Stimulated activated CD4-positive, alpha-beta T cell treated with anti-CD3 and anti-CD28 coated beads, TNF-alpha, amount 100 ng/mL, for 4 hours (primary cell): Measurements from ENCODE around the gene PPP4C.
"Not testable (repeated sequence)": the region's sequence is repeated elsewhere in the genome, so short reads cannot be mapped to it uniquely, and the experiment has no call there.

Experiments
- DNase-seq, 3 experiments: peaks; one replicate each; pipeline ENCODE4 v3.0.0-alpha.2; 2020; ENCODE audit warnings: low read depth in 3 of 3

Gene PPP4C

GRCh38 chr16:30096105-30096861, 20.5 kb downstream of the PPP4C start, which contains the start of gene YPEL3:
YPEL3 (minus strand) TSS chr16:30096213; CDS start chr16:30095482, 731 bp downstream.
- peak; percentile 75 to 79 (median 76) for DNase-seq

GRCh38 chr16:30096862-30097563, 21.2 kb downstream of the PPP4C start:
- no peak for DNase-seq

GRCh38 chr16:30104090-30104489, 28.3 kb downstream of the PPP4C start:
- DNase-seq: no peak

- DNase-seq: no peak
Measured at GRCh38 chr16:30104492-30104891, 28.7 kb downstream of the PPP4C start.

- no peak for DNase-seq
Measured at GRCh38 chr16:30108059-30108850, 32.5 kb downstream of the PPP4C start.

- DNase-seq: no peak
Measured at GRCh38 chr16:30110661-30111060, 34.9 kb downstream of the PPP4C start.

- DNase-seq: peak in 1 of 3 experiments; percentile 40
Measured at GRCh38 chr16:30112197-30113030, 36.6 kb downstream of the PPP4C start.

GRCh38 chr16:30113031-30113710, 37.4 kb downstream of the PPP4C start, which contains the start of gene GDPD3:
GDPD3 (minus strand) TSS chr16:30113537; CDS start chr16:30113478, 59 bp downstream.
- no peak for DNase-seq

- no peak for DNase-seq
Measured at GRCh38 chr16:30113711-30114333, 38.0 kb downstream of the PPP4C start.

GRCh38 chr16:30114411-30114810, 38.6 kb downstream of the PPP4C start:
- no peak for DNase-seq

GRCh38 chr16:30114833-30115232, 39.0 kb downstream of the PPP4C start:
- DNase-seq: not testable (repeated sequence)

- no peak for DNase-seq
Measured at GRCh38 chr16:30115238-30115637, 39.4 kb downstream of the PPP4C start.

- DNase-seq: no peak
Measured at GRCh38 chr16:30116291-30117207, 40.8 kb downstream of the PPP4C start.

GRCh38 chr16:30117768-30118167, 42.0 kb downstream of the PPP4C start:
- DNase-seq: no peak

GRCh38 chr16:30119428-30119827, 43.6 kb downstream of the PPP4C start:
- DNase-seq: no peak

- DNase-seq: no peak
Measured at GRCh38 chr16:30120340-30121105, 44.7 kb downstream of the PPP4C start.

GRCh38 chr16:30121741-30122571, 46.2 kb downstream of the PPP4C start:
- no peak for DNase-seq
